Thyroid gland (tissue), 4 donors: ENCODE data around the gene INPP4A. TPM values are rescaled to one million over a fixed set of nuclear protein-coding genes. Genes with fewer than 3 reads are reported as not detected.
A peak's percentile ranks its signal among the peaks of the same experiment; 100 is the strongest.

Experiments used
- DNase-seq, 2 donors: peaks; one replicate each; pipeline ENCODE4 v3.0.0-alpha.2; 2019
- H3K27ac ChIP-seq, 3 donors: fragments of 200-600 bp; sonication (generic); 1 replicate in 2 of 3; 2 replicates in 1 of 3; pipeline ENCODE4 v1.5.1; 2016 to 2019; ENCODE audit warnings: mild to moderate bottlenecking in 1 of 3, moderate library complexity in 1 of 3
- H3K27me3 ChIP-seq: fragments of 200-600 bp; sonication (generic); one replicate; pipeline ENCODE4 v1.5.1; 2019
- H3K36me3 ChIP-seq, 2 donors: fragments of 200-600 bp; sonication (generic); one replicate each; pipeline ENCODE4 v1.5.1; 2016 to 2019
- H3K4me1 ChIP-seq, 2 donors: fragments of 200-600 bp; sonication (generic); one replicate each; pipeline ENCODE4 v1.5.1; 2017 to 2019
- H3K4me3 ChIP-seq, 3 donors: fragments of 200-600 bp; sonication (generic); replicated peaks in 1 of 3; 1 replicate in 2 of 3; 2 replicates in 1 of 3; pipeline ENCODE4 v1.5.1; 2016; ENCODE audit warnings: mild to moderate bottlenecking in 1 of 3
- H3K9me3 ChIP-seq: fragments of 200-600 bp; sonication (generic); one replicate; pipeline ENCODE4 v1.5.1; 2017
- POLR2A ChIP-seq, 2 donors: fragments of 450-650 bp; IDR thresholded peaks; one replicate each; pipeline ENCODE4 v1.6.1; 2017; ENCODE audit warnings: antibody characterized with exemption in 2 of 2, mild to moderate bottlenecking in 2 of 2, moderate library complexity in 1 of 2
- WGBS, 2 donors: methylation state at CpG; one replicate each; pipeline ENCODE4 v1.1.5; 2017; 5-methylcytosine and 5-hydroxymethylcytosine counted together
- intact Hi-C: fragments of 100-400 bp; cut with DNase I; formaldehyde crosslinking; loops from one replicate; pipeline ENCODE4 v1.15.1; 2023
- total RNA-seq, 4 donors: library from RNA; depleted of rRNA; stranded (reverse); fragments of >200 nt; gene quantifications; one replicate each; pipeline ENCODE4 v1.2.3, GENCODE V29; 2016
- TF ChIP-seq, protein P1 (sequence below), 6 experiments: fragments of 200-600 bp in 3 of 6; fragments of 450-650 bp in 3 of 6; sonication (generic) in 3 of 6; IDR thresholded peaks; one replicate each; pipeline ENCODE4 v1.5.1; 2016 to 2019; ENCODE audit warnings: antibody characterized with exemption in 6 of 6, mild to moderate bottlenecking in 2 of 6, inconsistent platforms in 1 of 6, moderate library complexity in 1 of 6

The INPP4A gene
- total RNA-seq, 4 donors from 2014 or later, result 18.9 to 24.9 (median 23.8) TPM

DNA sequence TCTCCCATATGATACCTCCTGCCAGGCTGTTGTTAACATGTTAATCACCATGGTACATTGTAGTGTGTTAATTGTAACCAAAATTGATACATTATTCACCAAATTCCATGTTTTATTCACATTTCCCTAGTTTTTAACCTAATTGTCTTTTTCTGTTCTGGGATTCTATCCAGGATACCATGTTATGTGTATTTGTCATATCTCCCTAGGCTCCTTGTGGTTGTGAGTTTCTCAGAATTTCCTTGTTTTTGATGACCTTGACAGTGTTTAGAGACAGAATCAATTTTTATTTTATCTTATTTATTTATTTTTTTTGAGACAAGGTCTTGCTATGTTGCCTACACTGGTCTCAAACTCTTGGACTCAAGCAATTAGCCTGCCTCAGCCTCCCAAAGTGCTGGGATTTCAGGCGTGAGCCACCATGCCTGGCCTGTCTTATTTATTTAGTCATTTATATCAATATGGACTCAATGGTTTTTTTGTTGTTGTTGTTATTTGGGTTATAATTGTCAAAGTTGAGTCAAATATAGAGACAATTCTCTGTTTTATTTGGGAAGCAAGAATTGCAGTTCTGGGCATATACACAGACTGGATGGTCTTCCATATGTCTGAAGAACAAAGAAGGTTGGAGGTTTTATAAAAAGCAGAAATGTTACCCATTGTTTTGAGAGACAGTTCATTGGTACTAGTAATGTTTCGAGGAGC, 42.6 kb downstream of the INPP4A start:
- Histone ChIP-seq H3K9me3 (no peaks in the 10 kb centered on the region), H3K4me1 (peaks cover 0 to 26% of the 10 kb centered on the region in 2 donors), H3K27ac (no peak overlapping the region), H3K36me3 (no peaks in the 10 kb centered on the region), H3K27me3 (no peaks in the 10 kb centered on the region), H3K4me3 (no peak overlapping the region)
- intact Hi-C loops, result no loop called here
- no peak for TF ChIP-seq POLR2A (IDR thresholded peaks at IDR 0.05)
- TF ChIP-seq, protein P1, sequence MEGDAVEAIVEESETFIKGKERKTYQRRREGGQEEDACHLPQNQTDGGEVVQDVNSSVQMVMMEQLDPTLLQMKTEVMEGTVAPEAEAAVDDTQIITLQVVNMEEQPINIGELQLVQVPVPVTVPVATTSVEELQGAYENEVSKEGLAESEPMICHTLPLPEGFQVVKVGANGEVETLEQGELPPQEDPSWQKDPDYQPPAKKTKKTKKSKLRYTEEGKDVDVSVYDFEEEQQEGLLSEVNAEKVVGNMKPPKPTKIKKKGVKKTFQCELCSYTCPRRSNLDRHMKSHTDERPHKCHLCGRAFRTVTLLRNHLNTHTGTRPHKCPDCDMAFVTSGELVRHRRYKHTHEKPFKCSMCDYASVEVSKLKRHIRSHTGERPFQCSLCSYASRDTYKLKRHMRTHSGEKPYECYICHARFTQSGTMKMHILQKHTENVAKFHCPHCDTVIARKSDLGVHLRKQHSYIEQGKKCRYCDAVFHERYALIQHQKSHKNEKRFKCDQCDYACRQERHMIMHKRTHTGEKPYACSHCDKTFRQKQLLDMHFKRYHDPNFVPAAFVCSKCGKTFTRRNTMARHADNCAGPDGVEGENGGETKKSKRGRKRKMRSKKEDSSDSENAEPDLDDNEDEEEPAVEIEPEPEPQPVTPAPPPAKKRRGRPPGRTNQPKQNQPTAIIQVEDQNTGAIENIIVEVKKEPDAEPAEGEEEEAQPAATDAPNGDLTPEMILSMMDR (IDR thresholded peaks at IDR 0.05), result no peak
- no peak for DNase-seq
- WGBS, 2 donors, result 90 to 100% methylated on average over 2 of the region's 2 CpGs

DNA sequence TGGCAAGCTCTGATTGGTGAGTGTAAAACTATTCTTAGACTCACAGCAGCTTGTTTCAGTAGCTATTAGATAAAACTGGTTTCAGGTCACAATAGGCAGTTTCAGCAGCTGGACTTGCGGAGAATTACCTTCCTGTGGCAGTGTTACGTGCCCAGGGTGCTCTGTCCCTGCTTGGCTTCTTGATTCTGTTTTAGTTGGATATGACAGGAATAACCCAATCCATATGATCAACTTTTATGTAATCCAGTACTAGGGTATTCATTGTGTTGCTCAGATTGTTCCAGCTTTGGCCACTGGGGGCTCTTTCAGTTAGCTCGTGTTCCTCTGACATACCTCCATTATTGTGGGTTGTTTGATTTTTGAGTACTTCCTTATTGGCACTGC, 43.1 kb downstream of the INPP4A start:
- peak; percentile 22 to 28 for DNase-seq
- Histone ChIP-seq H3K4me3 (no peak overlapping the region), H3K9me3 (no peaks in the 10 kb centered on the region), H3K27me3 (no peaks in the 10 kb centered on the region), H3K4me1 (peaks cover 0 to 26% of the 10 kb centered on the region in 2 donors), H3K36me3 (no peaks in the 10 kb centered on the region), H3K27ac (no peak overlapping the region)
- WGBS, 2 donors, result 64 to 72% methylated on average over 3 of the region's 3 CpGs
- TF ChIP-seq, protein P1 (IDR thresholded peaks at IDR 0.05), result peak in 5 of 6 experiments; percentile 26 to 46 (median 37)
- no peak for TF ChIP-seq POLR2A (IDR thresholded peaks at IDR 0.05)
- intact Hi-C loops, result no loop called here

DNA sequence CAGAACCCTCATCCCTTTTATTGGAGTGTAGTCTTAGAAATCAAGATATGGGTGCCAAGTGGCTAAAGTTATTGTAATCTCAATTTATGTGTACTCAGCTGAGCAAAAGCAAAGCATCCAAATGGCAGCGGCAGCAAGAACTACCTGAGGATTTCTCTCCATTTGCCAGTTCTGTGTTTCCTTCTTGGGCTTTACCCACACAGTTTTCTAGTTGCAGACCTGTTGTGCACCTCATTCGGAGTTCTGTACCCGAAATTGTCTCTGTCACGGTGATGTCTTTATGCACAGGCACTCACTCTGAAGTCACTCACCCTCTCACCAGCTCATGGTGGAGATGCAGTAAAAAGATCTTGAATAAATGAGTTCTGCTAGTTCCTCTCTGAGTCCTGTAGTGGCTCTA, 43.6 kb downstream of the INPP4A start:
- H3K27me3 ChIP-seq, result no peaks in the 10 kb centered on the region
- H3K27ac ChIP-seq, result no peak overlapping the region
- peaks cover 0 to 26% of the 10 kb centered on the region in 2 donors for H3K4me1 ChIP-seq
- DNase-seq, result no peak
- H3K36me3 ChIP-seq, result no peaks in the 10 kb centered on the region
- TF ChIP-seq POLR2A (IDR thresholded peaks at IDR 0.05), result no peak
- TF ChIP-seq, protein P1 (IDR thresholded peaks at IDR 0.05), result no peak
- H3K4me3 ChIP-seq, result no peak overlapping the region
- 91 to 94% methylated on average over 4 of the region's 4 CpGs for WGBS, 2 donors
- no peaks in the 10 kb centered on the region for H3K9me3 ChIP-seq
- intact Hi-C loops, result no loop called here

DNA sequence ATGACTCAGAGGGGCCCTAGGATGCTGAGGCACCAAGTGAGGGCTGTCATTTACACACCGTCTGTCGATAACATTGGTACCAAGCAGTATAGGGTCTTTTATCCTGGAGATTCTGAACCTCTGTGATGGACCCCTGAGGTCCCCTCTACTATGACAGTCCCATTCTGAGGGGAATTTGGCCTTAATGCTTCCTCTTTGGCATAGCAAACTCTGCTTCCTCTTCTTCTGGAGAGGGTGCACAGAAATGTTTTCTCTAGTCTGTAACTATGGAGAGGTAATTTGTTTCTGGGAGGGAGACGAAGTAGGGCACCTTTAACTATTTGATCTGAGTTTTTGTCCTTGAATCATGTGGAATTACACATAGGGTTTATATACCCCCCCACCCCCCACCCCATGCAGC, 44.8 kb downstream of the INPP4A start:
- intact Hi-C loops, result no loop called here
- WGBS, 2 donors, result 96% methylated on average over 3 of the region's 3 CpGs
- Histone ChIP-seq H3K36me3 (no peaks in the 10 kb centered on the region), H3K27ac (no peak overlapping the region), H3K4me1 (peaks cover 0 to 26% of the 10 kb centered on the region in 2 donors), H3K4me3 (no peak overlapping the region), H3K27me3 (no peaks in the 10 kb centered on the region), H3K9me3 (no peaks in the 10 kb centered on the region)
- TF ChIP-seq, protein P1 (IDR thresholded peaks at IDR 0.05), result no peak
- TF ChIP-seq POLR2A (IDR thresholded peaks at IDR 0.05), result no peak
- DNase-seq, result no peak
